DOHH2 (cell line): ENCODE measurements around the gene GLIS2.

Experiments used
- EZH2phosphoT487 ChIP-seq: fragments of 200-600 bp; sonication (generic); IDR thresholded peaks from 2 replicates; pipeline ENCODE4 v1.6.1; 2017; ENCODE audit warnings: borderline replicate concordance, mild to moderate bottlenecking, antibody characterized with exemption, low read length, moderate library complexity, mixed read lengths
- TF ChIP-seq, protein P1 (sequence below): fragments of 200-600 bp; sonication (generic); IDR thresholded peaks from one replicate; pipeline ENCODE4 v1.5.1; 2014; ENCODE audit warnings: antibody characterized with exemption, mild to moderate bottlenecking, low read depth, low read length; ENCODE audit not compliant: poor library complexity, severe bottlenecking

DNA sequence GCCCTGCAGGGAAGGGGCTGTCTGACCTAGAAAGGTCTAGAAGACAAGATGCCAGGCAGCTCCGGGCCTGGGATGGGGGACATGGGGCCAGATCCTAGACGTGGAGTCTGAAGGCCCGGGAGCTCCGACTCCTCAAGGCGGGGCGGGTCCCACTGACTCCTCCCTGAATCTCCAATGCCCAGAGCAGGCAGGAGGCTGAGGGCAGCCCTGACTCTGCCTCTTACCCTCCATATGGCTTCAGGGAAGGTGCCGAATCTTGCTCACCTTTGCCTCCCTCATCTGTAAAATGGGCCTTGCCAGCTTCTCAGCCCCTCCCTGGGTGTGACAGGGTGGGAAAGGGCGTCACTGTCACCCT, 70.6 kb downstream of the GLIS2 start:
- TF ChIP-seq, protein P1, sequence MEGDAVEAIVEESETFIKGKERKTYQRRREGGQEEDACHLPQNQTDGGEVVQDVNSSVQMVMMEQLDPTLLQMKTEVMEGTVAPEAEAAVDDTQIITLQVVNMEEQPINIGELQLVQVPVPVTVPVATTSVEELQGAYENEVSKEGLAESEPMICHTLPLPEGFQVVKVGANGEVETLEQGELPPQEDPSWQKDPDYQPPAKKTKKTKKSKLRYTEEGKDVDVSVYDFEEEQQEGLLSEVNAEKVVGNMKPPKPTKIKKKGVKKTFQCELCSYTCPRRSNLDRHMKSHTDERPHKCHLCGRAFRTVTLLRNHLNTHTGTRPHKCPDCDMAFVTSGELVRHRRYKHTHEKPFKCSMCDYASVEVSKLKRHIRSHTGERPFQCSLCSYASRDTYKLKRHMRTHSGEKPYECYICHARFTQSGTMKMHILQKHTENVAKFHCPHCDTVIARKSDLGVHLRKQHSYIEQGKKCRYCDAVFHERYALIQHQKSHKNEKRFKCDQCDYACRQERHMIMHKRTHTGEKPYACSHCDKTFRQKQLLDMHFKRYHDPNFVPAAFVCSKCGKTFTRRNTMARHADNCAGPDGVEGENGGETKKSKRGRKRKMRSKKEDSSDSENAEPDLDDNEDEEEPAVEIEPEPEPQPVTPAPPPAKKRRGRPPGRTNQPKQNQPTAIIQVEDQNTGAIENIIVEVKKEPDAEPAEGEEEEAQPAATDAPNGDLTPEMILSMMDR: no peak
- no peak for TF ChIP-seq EZH2phosphoT487
